Activated T-helper 2 cell treated with anti-CD3 and anti-CD28 coated beads, Interferon-gamma antibody, Interleukin-2, Interleukin-4, amounts not matched to agents 10 μg/mL and 5 μg/mL and 100 μg/mL, durations not matched to agents 14 hours and 24 hours and 36 hours (primary cell): ENCODE measurements around the gene LYZL6. TPM values are rescaled to one million over a fixed set of nuclear protein-coding genes. Genes with fewer than 3 reads are reported as not detected.

Experiments
- DNase-seq: peaks from one replicate; pipeline ENCODE4 v3.0.0; 2021; ENCODE audit warnings: low spot score
- H3K27ac Mint-ChIP-seq: one replicate; pipeline ENCODE4 v1.8.0; 2021; ENCODE audit warnings: mixed read lengths
- H3K27me3 Mint-ChIP-seq: one replicate; pipeline ENCODE4 v1.8.0; 2021; ENCODE audit warnings: low read depth, mixed read lengths
- H3K36me3 Mint-ChIP-seq: one replicate; pipeline ENCODE4 v1.8.0; 2021; ENCODE audit warnings: low read depth, mixed read lengths
- H3K4me1 Mint-ChIP-seq: one replicate; pipeline ENCODE4 v1.8.0; 2021; ENCODE audit warnings: low read depth, mixed read lengths
- H3K4me3 Mint-ChIP-seq: one replicate; pipeline ENCODE4 v1.8.0; 2021; ENCODE audit warnings: low read depth, mild to moderate bottlenecking, moderate library complexity, mixed read lengths
- H3K9me3 Mint-ChIP-seq: one replicate; pipeline ENCODE4 v1.8.0; 2021; ENCODE audit warnings: mixed read lengths
- intact Hi-C: fragments of 100-400 bp; cut with micrococcal nuclease; formaldehyde crosslinking; loops from one replicate; pipeline ENCODE4 v1.15.1; 2023
- total RNA-seq: library from RNA; stranded (reverse); gene quantifications from 2 replicates; pipeline ENCODE4 v1.2.3, GENCODE V29; 2022

LYZL6 gene
- not detected in 2 replicates for total RNA-seq

GRCh38 chr17:35943537-35943936, at the start of gene LYZL6:
Gene LYZL6 (minus strand): TSS chr17:35943713. CDS start chr17:35939356, 4,357 bp downstream.
- H3K4me3 Mint-ChIP-seq = no peak within 1 kb of the TSS
- H3K9me3 Mint-ChIP-seq = no peaks in the 10 kb centered on the region
- peaks cover 3% of the 10 kb centered on the region for H3K27me3 Mint-ChIP-seq
- no peaks in the 10 kb centered on the region for H3K4me1 Mint-ChIP-seq
- no peaks in the 10 kb centered on the region for H3K36me3 Mint-ChIP-seq
- DNase-seq = no peak
- H3K27ac Mint-ChIP-seq = no peak within 1 kb of the TSS
- intact Hi-C loops = no loop called here

GRCh38 chr17:35991075-35991474, 47.6 kb upstream of the LYZL6 start:
- Mint-ChIP-seq H3K4me3 (no peak overlapping the region), H3K27me3 (peaks cover 16% of the 10 kb centered on the region), H3K27ac (no peak overlapping the region), H3K36me3 (no peaks in the 10 kb centered on the region), H3K9me3 (no peaks in the 10 kb centered on the region), H3K4me1 (no peaks in the 10 kb centered on the region)
- no peak for DNase-seq
- intact Hi-C loops = no loop called here

- Mint-ChIP-seq H3K27me3 (no peaks in the 10 kb centered on the region), H3K27ac (no peak overlapping the region), H3K9me3 (no peaks in the 10 kb centered on the region), H3K4me1 (no peaks in the 10 kb centered on the region), H3K4me3 (no peak overlapping the region), H3K36me3 (no peaks in the 10 kb centered on the region)
- DNase-seq = no peak
- intact Hi-C loops = no loop called here
Measured at GRCh38 chr17:35988164-35988563, 44.7 kb upstream of the LYZL6 start.

GRCh38 chr17:35986643-35987042, 43.1 kb upstream of the LYZL6 start, which contains the start of gene CCL14:
Gene CCL14 (minus strand): TSS chr17:35986729. CDS start chr17:35986649, 80 bp downstream.
- Mint-ChIP-seq H3K4me3 (no peak within 1 kb of the TSS), H3K27me3 (no peaks in the 10 kb centered on the region), H3K4me1 (no peaks in the 10 kb centered on the region), H3K36me3 (no peaks in the 10 kb centered on the region), H3K27ac (no peak within 1 kb of the TSS), H3K9me3 (no peaks in the 10 kb centered on the region)
- intact Hi-C loops = no loop called here
- DNase-seq = no peak

GRCh38 chr17:35984140-35984539, 40.6 kb upstream of the LYZL6 start:
- Mint-ChIP-seq H3K9me3 (no peaks in the 10 kb centered on the region), H3K4me3 (no peak overlapping the region), H3K27me3 (no peaks in the 10 kb centered on the region), H3K27ac (no peak overlapping the region), H3K36me3 (no peaks in the 10 kb centered on the region), H3K4me1 (no peaks in the 10 kb centered on the region)
- intact Hi-C loops = no loop called here
- DNase-seq = no peak

- Mint-ChIP-seq H3K36me3 (no peaks in the 10 kb centered on the region), H3K4me1 (no peaks in the 10 kb centered on the region), H3K27ac (no peak overlapping the region), H3K9me3 (no peaks in the 10 kb centered on the region), H3K4me3 (no peak overlapping the region), H3K27me3 (no peaks in the 10 kb centered on the region)
- intact Hi-C loops = no loop called here
- DNase-seq = no peak
Measured at GRCh38 chr17:35982409-35983191, 39.1 kb upstream of the LYZL6 start.

GRCh38 chr17:35981908-35982330, 38.4 kb upstream of the LYZL6 start:
- intact Hi-C loops = no loop called here
- no peaks in the 10 kb centered on the region for H3K9me3 Mint-ChIP-seq
- no peak overlapping the region for H3K27ac Mint-ChIP-seq
- H3K4me1 Mint-ChIP-seq = no peaks in the 10 kb centered on the region
- H3K4me3 Mint-ChIP-seq = no peak overlapping the region
- no peaks in the 10 kb centered on the region for H3K36me3 Mint-ChIP-seq
- DNase-seq = no peak
- no peaks in the 10 kb centered on the region for H3K27me3 Mint-ChIP-seq

GRCh38 chr17:35981246-35981645, 37.7 kb upstream of the LYZL6 start, which contains the start of gene CCL16:
Gene CCL16 (minus strand): TSS chr17:35981497. CDS start chr17:35981420, 77 bp downstream.
- Mint-ChIP-seq H3K27me3 (no peaks in the 10 kb centered on the region), H3K4me3 (no peak within 1 kb of the TSS), H3K9me3 (no peaks in the 10 kb centered on the region), H3K4me1 (no peaks in the 10 kb centered on the region), H3K36me3 (no peaks in the 10 kb centered on the region), H3K27ac (no peak within 1 kb of the TSS)
- intact Hi-C loops = no loop called here
- no peak for DNase-seq

- H3K4me3 Mint-ChIP-seq = no peak overlapping the region
- no peak overlapping the region for H3K27ac Mint-ChIP-seq
- H3K36me3 Mint-ChIP-seq = no peaks in the 10 kb centered on the region
- no peaks in the 10 kb centered on the region for H3K4me1 Mint-ChIP-seq
- H3K27me3 Mint-ChIP-seq = no peaks in the 10 kb centered on the region
- H3K9me3 Mint-ChIP-seq = no peaks in the 10 kb centered on the region
- DNase-seq = no peak
- intact Hi-C loops = no loop called here
Measured at GRCh38 chr17:35978346-35978745, 34.8 kb upstream of the LYZL6 start.

- Mint-ChIP-seq H3K36me3 (no peaks in the 10 kb centered on the region), H3K27ac (no peak overlapping the region), H3K27me3 (peaks cover 3% of the 10 kb centered on the region), H3K9me3 (no peaks in the 10 kb centered on the region), H3K4me1 (no peaks in the 10 kb centered on the region), H3K4me3 (no peak overlapping the region)
- intact Hi-C loops = no loop called here
- DNase-seq = no peak
Measured at GRCh38 chr17:35977509-35977908, 34.0 kb upstream of the LYZL6 start.

GRCh38 chr17:35973333-35974260, 30.1 kb upstream of the LYZL6 start:
- intact Hi-C loops = no loop called here
- no peaks in the 10 kb centered on the region for H3K9me3 Mint-ChIP-seq
- peaks cover 8% of the 10 kb centered on the region for H3K27me3 Mint-ChIP-seq
- no peak overlapping the region for H3K4me3 Mint-ChIP-seq
- DNase-seq = no peak
- H3K36me3 Mint-ChIP-seq = no peaks in the 10 kb centered on the region
- H3K27ac Mint-ChIP-seq = no peak overlapping the region
- H3K4me1 Mint-ChIP-seq = no peaks in the 10 kb centered on the region

- Mint-ChIP-seq H3K36me3 (no peaks in the 10 kb centered on the region), H3K27ac (no peak overlapping the region), H3K4me1 (no peaks in the 10 kb centered on the region), H3K4me3 (no peak overlapping the region), H3K9me3 (no peaks in the 10 kb centered on the region), H3K27me3 (peaks cover 8% of the 10 kb centered on the region)
- intact Hi-C loops = no loop called here
- DNase-seq = no peak
Measured at GRCh38 chr17:35972945-35973332, 29.4 kb upstream of the LYZL6 start.

GRCh38 chr17:35972535-35972934, 29.0 kb upstream of the LYZL6 start:
- Mint-ChIP-seq H3K27me3 (peaks cover 8% of the 10 kb centered on the region), H3K27ac (no peak overlapping the region), H3K4me1 (no peaks in the 10 kb centered on the region), H3K36me3 (no peaks in the 10 kb centered on the region), H3K4me3 (no peak overlapping the region), H3K9me3 (no peaks in the 10 kb centered on the region)
- no peak for DNase-seq
- intact Hi-C loops = no loop called here
